ENCODE measurements around the gene COPS8.

COPS8 gene

DNA sequence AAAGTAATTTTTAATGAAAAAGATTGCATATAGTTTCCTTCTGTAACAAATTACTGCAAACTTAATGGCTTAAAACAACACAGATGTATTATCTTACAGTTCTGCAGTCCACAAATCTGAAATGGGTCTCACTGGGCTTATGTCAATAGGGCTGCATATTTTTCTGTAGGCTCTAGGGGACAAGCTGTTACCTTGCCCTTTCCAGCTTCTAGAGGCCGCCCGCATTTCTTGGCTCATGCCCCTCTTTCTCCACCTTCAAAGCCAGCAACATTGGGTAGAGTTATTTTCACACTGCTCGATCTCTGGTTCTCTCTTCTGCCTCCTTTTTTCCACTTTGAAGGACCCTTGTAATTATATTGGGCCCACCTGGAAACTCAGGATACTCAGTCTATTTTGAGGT, 16.7 kb downstream of the COPS8 start:
- DNase-seq = no peak

GRCh38 chr2:237109421-237109934, 23.8 kb downstream of the COPS8 start:
- no peak for DNase-seq

GRCh38 chr2:237113026-237113795, 27.5 kb downstream of the COPS8 start:
- DNase-seq = no peak

GRCh38 chr2:237115870-237116269, 30.2 kb downstream of the COPS8 start:
- no peak for DNase-seq

GRCh38 chr2:237116431-237116830, 30.7 kb downstream of the COPS8 start:
- DNase-seq = no peak

- DNase-seq = no peak
Measured at GRCh38 chr2:237118025-237118424, 32.3 kb downstream of the COPS8 start.

- no peak for DNase-seq
Measured at GRCh38 chr2:237118561-237119155, 33.0 kb downstream of the COPS8 start.

DNA sequence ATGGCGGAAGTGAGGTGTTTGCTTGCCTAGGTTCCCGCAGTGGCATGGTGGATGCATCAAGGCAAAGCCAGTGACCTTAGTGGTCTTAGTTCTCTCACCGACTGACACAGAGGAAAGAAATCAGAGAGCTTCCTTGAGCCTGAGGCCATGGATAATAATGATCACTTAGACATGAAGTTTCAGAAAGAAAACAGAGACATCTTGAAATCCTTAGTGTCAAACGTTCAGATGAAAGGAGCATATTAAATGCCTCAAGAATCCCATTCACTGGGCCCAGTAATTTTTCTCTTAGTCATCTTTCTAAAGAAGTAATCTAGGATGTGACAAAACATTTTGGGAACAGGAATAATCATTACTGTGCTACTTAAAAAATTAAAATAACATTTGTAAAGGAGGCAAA, 35.2 kb downstream of the COPS8 start:
- DNase-seq = no peak

DNA sequence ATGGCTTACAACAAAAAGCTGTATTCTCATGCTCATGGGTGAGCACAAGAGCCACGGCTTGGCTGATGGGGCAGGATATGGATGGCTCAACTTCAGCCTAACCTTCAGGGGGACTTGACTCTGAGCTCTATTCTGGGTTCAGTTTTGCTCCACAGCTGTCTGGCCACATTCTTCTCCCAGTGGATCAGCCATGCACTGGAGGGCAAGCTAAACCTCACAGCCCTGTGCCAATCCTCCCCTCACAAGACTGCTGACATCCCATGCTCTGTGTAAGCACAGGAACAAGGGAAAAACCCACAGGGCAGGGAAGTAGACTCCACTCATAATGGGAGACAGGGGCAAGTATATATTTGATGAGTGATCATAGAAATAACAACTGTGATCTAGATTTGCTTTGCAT, 35.6 kb downstream of the COPS8 start:
- no peak for DNase-seq

DNA sequence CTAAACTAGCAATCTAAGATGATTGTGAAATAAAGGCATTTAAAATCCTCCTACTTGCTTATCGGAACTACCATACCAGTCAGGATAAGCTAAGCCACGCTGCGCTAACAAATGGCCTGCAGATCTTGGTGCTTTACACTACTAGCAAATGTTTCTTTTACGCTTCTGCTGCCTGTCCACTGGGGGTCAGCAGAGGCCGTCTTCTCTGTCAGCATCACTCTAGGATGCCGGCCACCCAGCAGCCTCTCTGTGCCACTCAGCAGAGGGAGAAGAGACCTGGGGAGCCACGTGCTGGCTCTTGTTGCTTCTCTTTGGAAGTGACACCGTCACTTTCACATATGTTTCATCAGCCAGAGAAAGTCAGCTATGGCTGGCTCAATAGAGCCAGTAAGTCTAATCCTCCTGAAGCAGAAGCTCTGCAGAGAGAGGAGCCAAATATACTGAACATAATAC, 36.6 kb downstream of the COPS8 start:
- DNase-seq = peak; percentile 78

DNA sequence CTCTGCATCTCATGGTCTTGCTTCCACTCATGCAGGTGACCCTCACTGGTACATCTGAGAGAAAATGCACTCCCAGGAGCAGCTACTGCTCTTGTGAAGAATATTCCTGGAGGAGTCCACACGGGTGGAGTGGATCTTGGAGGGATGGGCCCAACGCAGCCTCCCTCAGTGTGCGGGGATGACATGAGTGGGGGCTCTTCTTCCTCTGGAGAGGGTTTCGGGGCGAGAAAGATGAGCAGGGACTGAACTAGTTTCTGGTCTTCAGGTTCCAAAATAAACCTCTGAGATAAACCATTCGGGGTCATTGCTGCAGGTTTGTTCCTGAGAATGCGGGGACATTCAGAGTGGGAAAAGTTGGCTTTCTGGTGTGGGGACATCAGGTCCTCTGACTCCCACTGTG, 39.1 kb downstream of the COPS8 start:
- no peak for DNase-seq

DNA sequence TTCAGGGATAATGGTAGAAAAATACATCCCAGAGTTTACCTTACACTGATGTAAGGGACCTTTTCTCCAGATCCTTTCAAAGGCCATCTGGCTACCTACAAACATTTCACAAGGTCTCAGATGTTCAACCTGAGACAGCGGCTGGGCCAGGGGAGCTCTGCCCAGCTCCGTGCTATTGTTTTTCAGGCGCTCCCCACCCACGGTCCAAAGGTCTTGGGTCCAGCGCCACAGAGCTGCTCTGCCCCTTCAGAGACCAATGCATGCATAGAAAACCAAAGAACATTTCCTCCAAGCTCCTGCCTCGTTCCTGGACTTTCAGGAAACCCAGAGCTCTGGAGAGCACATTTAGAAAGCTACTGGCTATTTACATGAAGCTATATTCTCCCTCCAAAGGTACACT, 40.3 kb downstream of the COPS8 start:
- no peak for DNase-seq

DNA sequence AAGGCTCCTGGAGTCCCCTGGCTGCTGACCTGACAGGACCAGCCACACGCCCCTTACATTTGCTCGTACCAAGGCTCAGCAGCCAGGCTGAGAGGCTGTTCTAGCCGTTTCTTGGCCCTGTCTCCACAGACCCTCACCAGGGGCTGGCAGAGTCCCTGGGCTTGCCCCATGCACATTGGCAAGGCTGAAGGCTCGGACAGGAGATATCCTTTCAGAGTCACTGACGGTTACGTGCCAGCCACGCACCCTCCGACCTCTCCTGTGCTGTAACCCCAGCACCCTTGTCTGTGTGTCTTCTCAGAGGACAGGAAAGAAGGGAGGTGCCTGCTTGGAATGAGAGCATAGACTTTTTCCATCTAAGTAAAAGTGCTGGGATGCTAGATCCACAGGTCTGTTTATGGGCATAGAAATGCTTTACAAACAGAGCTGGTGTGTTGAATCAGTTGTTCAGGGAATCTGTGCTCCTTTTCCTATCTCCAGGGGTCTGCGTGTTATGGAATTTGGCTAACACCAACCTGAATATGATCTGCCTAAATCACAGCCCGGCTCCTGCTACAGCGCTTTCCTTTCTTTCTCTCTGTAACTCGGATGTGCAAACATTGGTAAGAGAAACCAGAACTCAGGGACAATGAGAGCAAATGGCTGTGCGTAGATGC, 41.0 kb downstream of the COPS8 start:
- no peak for DNase-seq

DNA sequence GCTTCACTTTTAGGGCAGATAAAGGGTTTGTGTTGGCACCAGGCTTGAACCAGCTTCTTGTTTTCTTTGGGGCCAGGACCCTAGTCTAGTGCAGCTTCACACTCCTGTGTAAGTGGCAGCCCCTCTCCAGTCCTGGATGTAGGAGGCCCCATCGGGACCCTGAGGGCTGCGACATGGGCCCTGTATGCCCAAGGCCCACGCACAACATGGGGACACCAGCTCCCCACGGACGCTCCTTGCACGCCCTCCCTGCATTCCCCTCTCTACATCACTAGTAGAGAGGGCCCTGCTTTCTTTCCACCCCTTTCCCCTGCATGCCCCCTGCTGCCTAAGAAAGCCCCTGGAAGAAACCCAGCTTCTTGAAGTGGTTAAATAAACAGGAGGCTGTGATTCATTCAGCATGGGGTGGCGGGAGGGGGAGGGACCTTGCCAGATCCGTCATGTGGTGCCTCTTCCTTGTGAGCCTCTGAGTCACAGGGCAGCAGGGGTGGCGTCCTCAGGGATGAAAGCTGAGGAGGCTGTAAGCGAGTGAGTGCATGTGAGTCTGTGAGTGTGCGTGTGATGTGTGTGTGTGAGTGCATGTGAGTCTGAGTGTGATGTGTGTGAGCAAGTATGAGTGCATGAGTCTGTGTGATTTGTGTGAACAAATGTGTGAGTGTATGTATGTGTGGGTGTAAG, 42.5 kb downstream of the COPS8 start:
- DNase-seq = no peak

DNA sequence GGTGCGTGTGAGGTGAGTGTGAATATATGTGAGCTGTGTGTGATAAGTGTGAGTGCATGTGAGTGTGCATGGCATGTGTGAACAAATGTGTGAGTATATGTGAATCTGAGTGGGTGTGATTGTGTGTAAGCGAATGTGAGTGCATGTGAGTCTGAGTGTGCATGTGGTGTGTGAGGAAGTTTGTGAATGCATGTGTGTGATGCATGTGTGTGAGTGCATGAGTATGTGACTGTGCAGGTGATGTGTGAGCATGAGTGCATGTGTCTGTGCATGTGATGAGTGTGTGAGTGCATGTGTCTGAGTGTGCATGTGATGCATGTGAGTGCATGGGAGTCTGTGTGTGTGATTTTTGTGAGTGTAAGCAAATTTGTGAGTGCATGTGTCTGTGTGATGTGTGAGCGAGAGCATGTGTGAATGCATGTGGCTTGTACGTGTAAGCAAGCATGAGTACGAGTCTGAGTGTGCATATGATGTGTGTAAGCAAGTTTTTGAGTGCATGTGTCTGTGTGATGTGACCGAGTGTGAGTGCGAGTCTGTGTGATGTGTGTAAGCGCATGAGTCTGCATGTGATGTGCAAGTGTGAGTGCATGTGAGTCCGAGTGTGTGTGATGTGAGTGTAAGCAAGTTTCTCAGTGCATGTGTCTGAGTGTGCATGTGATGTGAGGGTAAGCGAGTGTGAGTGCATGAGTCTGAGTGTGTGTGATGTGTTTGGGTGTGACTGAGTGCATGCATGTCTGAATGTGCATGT, 43.3 kb downstream of the COPS8 start:
- no peak for DNase-seq

- DNase-seq = no peak
Measured at GRCh38 chr2:237129625-237130263, 44.1 kb downstream of the COPS8 start.

DNA sequence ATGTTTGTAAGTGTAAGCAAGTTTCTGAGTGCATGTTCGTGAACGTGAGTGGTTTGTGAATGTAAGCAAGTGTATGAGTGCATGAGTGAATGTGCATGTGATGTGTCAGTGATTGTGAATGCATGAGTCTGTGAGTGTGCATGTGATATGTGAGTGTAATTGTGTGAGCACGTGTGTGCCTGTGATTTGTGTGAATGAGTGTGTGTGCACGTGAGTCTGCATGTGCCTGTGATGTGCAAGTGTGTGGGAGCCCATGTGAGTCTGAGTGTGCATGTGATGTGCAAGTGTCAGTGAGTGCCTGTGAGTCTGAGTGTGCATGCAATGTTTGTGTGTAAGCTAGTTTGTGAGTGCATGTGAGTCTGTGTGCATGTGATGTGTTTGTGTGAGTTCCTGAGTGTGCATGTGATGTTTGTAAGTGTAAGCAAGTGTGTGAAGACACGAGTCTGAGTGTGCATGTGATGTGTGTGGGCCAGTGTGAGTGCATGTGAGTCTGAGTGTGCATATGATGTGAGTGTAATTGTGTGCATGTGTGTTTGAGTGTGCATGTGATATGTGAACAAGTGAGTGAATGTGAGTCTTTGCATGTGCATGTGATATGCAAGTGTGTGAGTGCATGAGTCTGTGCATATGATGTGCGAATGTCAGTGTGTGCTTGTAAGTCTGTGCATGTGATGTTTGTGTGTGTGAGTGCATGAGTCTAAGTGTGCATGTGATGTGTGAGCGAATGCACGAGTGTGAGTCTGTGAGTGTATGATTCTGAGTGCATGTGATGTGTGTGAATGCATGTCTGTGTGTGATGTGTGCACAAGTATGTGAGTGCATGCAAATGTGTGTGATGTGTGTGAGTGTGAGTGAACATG, 45.1 kb downstream of the COPS8 start:
- DNase-seq = no peak

DNA sequence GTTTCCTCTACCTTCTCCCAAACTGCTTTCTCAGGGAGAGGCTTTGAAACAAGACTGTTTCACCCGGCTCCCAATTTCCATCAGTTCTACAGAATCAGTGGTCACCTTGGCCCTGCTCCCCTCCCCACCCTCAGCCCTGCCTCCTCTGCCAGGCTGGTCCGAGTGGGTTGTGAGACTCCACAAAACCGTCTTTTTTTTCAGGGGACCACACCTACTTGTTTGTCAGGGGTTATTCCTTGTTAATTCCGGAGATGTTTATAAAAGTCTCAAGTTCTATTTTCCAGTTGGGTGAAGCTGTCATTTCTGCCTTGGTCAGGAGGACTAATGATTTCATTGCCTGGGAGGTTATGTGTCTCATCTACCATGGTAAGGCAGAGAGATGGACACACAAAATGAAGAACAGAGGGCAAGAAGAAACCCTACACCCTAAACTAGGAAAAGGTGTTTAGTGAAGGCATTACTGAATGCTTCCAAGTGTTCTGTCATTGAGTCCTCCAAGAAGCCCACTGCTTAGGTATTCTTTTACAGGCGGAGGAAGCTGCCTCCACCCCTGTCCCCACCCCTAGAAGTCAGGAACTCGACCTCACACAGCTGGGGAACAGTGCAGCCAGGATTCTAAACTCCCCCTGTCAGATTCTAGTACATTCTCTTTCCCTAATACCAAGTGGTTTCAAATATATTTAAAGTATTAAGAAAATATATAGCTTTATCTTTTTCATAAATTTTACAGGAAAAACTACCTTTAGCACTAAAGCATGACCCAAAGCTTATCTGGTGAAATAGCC, 46.3 kb downstream of the COPS8 start:
- no peak for DNase-seq

DNA sequence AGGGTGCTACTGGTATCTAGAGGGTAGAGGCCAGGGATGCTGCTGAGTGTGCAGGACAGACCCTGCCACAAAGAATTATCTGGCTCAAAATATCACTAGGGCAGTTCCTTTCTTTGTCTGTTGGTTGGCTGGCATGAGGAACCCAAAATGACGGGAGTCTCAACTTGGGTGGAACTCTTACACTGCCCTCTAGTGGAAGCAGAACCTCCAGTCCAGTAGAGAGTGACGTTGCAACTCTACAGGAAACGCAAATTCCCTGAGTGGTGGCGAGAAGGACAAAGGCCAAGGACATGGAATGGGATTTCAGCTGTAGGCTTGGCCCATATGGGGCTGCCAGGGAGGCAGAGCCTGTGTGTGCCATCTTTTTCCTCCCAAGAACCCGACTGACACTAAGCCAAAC, 47.1 kb downstream of the COPS8 start:
- no peak for DNase-seq
